ENCODE data around the gene ECI1.

ECI1 gene

GRCh38 chr16:2233046-2233775 is 18.2 kb downstream of the ECI1 start:
- no peak for DNase-seq (ENCODE audit: low spot score)

- no peak for DNase-seq (ENCODE audit: low spot score)
These were observed 19.0 kb downstream of the ECI1 start for GRCh38 chr16:2232094-2232990.

- DNase-seq (ENCODE audit: low spot score): no peak
These were observed 20.1 kb downstream of the ECI1 start for GRCh38 chr16:2231016-2231931.

GRCh38 chr16:2230376-2230775 is 21.0 kb downstream of the ECI1 start:
- DNase-seq (ENCODE audit: low spot score): no peak

GRCh38 chr16:2229632-2230250 is 21.6 kb downstream of the ECI1 start:
- no peak for DNase-seq (ENCODE audit: low spot score)

- DNase-seq (ENCODE audit: low spot score): no peak
These were observed 22.3 kb downstream of the ECI1 start for GRCh38 chr16:2229091-2229490.

GRCh38 chr16:2228161-2228824 is 23.1 kb downstream of the ECI1 start:
- no peak for DNase-seq (ENCODE audit: low spot score)

- no peak for DNase-seq (ENCODE audit: low spot score)
These were observed 24.5 kb downstream of the ECI1 start for GRCh38 chr16:2226918-2227317.

- no peak for DNase-seq (ENCODE audit: low spot score)
These were observed 25.1 kb downstream of the ECI1 start for GRCh38 chr16:2226245-2226793.

GRCh38 chr16:2223942-2224486 is 27.4 kb downstream of the ECI1 start:
- DNase-seq (ENCODE audit: low spot score): no peak

- peak; percentile 98 for DNase-seq (ENCODE audit: low spot score)
These were observed 28.0 kb downstream of the ECI1 start, which contains the start of gene E4F1 for GRCh38 chr16:2223221-2223941. E4F1 (plus strand) TSS chr16:2223591; CDS start chr16:2223614, 23 bp downstream.

- DNase-seq (ENCODE audit: low spot score): no peak
These were observed 35.1 kb downstream of the ECI1 start for GRCh38 chr16:2216330-2216729.

- no peak for DNase-seq (ENCODE audit: low spot score)
These were observed 36.7 kb downstream of the ECI1 start, which contains the start of gene PGP for GRCh38 chr16:2214719-2214968. PGP (minus strand) TSS chr16:2214840; CDS start chr16:2214777, 63 bp downstream.

- no peak for DNase-seq (ENCODE audit: low spot score)
These were observed 37.3 kb downstream of the ECI1 start for GRCh38 chr16:2213817-2214718.

- no peak for DNase-seq (ENCODE audit: low spot score)
These were observed 38.7 kb downstream of the ECI1 start for GRCh38 chr16:2212362-2213324.

- no peak for DNase-seq (ENCODE audit: low spot score)
These were observed 39.5 kb downstream of the ECI1 start for GRCh38 chr16:2211923-2212347.
